Measurements from ENCODE around the gene AUNIP.

AUNIP gene

GRCh38 chr1:25858906-25859789, at the start of gene AUNIP:
Gene AUNIP, minus strand, starts transcription at chr1:25859457. Its CDS starts 100 bp downstream, at chr1:25859357.
- peak; percentile 94 for DNase-seq

GRCh38 chr1:25909040-25909439, 49.8 kb upstream of the AUNIP start:
- DNase-seq: no peak

- DNase-seq: no peak
Measured at GRCh38 chr1:25908161-25908560, 48.9 kb upstream of the AUNIP start.

- DNase-seq: no peak
Measured at GRCh38 chr1:25907601-25908000, 48.3 kb upstream of the AUNIP start.

- peak; percentile 38 for DNase-seq
Measured at GRCh38 chr1:25906644-25907300, 47.5 kb upstream of the AUNIP start.

GRCh38 chr1:25905680-25906643, 46.7 kb upstream of the AUNIP start, which contains the start of gene STMN1:
Gene STMN1, minus strand, starts transcription at chr1:25906419. Its CDS starts 1,743 bp downstream, at chr1:25904676.
- peak; percentile 95 for DNase-seq

GRCh38 chr1:25904943-25905679, 45.9 kb upstream of the AUNIP start:
- peak; percentile 99 for DNase-seq

GRCh38 chr1:25903986-25904385, 44.7 kb upstream of the AUNIP start:
- DNase-seq: no peak

- no peak for DNase-seq
Measured at GRCh38 chr1:25902462-25902861, 43.2 kb upstream of the AUNIP start.

- DNase-seq: no peak
Measured at GRCh38 chr1:25900219-25900618, 41.0 kb upstream of the AUNIP start.

- DNase-seq: no peak
Measured at GRCh38 chr1:25899792-25900191, 40.5 kb upstream of the AUNIP start.

- no peak for DNase-seq
Measured at GRCh38 chr1:25898223-25899015, 39.2 kb upstream of the AUNIP start.

GRCh38 chr1:25897754-25898153, 38.5 kb upstream of the AUNIP start:
- no peak for DNase-seq

- DNase-seq: no peak
Measured at GRCh38 chr1:25896266-25896665, 37.0 kb upstream of the AUNIP start.

GRCh38 chr1:25895365-25895990, 36.2 kb upstream of the AUNIP start:
- peak; percentile 91 for DNase-seq

- DNase-seq: no peak
Measured at GRCh38 chr1:25893116-25893515, 33.9 kb upstream of the AUNIP start.

GRCh38 chr1:25891606-25892005, 32.3 kb upstream of the AUNIP start:
- no peak for DNase-seq

- DNase-seq: no peak
Measured at GRCh38 chr1:25890239-25891034, 31.2 kb upstream of the AUNIP start.

- no peak for DNase-seq
Measured at GRCh38 chr1:25889470-25889869, 30.2 kb upstream of the AUNIP start.

- no peak for DNase-seq
Measured at GRCh38 chr1:25888426-25888987, 29.2 kb upstream of the AUNIP start.

All from stimulated activated CD8-positive, alpha-beta memory T cell treated with anti-CD3 and anti-CD28 coated beads, Interleukin-4, amount 100 ng/mL, for 48 hours (primary cell).